Thyroid gland (tissue), 4 donors: Measurements from ENCODE around the gene ARHGEF37. TPM values are rescaled to one million over a fixed set of nuclear protein-coding genes. Genes with fewer than 3 reads are reported as not detected.
A peak's percentile ranks its signal among the peaks of the same experiment; 100 is the strongest.

ENCODE experiments used
- DNase-seq, 2 donors: peaks; one replicate each; pipeline ENCODE4 v3.0.0-alpha.2; 2019
- H3K27ac ChIP-seq, 3 donors: fragments of 200-600 bp; sonication (generic); 1 replicate in 2 of 3; 2 replicates in 1 of 3; pipeline ENCODE4 v1.5.1; 2016 to 2019; ENCODE audit warnings: mild to moderate bottlenecking in 1 of 3, moderate library complexity in 1 of 3
- H3K27me3 ChIP-seq: fragments of 200-600 bp; sonication (generic); one replicate; pipeline ENCODE4 v1.5.1; 2019
- H3K36me3 ChIP-seq, 2 donors: fragments of 200-600 bp; sonication (generic); one replicate each; pipeline ENCODE4 v1.5.1; 2016 to 2019
- H3K4me1 ChIP-seq, 2 donors: fragments of 200-600 bp; sonication (generic); one replicate each; pipeline ENCODE4 v1.5.1; 2017 to 2019
- H3K4me3 ChIP-seq, 3 donors: fragments of 200-600 bp; sonication (generic); replicated peaks in 1 of 3; 1 replicate in 2 of 3; 2 replicates in 1 of 3; pipeline ENCODE4 v1.5.1; 2016; ENCODE audit warnings: mild to moderate bottlenecking in 1 of 3
- H3K9me3 ChIP-seq: fragments of 200-600 bp; sonication (generic); one replicate; pipeline ENCODE4 v1.5.1; 2017
- POLR2A ChIP-seq, 2 donors: fragments of 450-650 bp; IDR thresholded peaks; one replicate each; pipeline ENCODE4 v1.6.1; 2017; ENCODE audit warnings: antibody characterized with exemption in 2 of 2, mild to moderate bottlenecking in 2 of 2, moderate library complexity in 1 of 2
- whole genome bisulfite sequencing, 2 donors: methylation state at CpG; one replicate each; pipeline ENCODE4 v1.1.5; 2017; 5-methylcytosine and 5-hydroxymethylcytosine counted together
- intact Hi-C: fragments of 100-400 bp; cut with DNase I; formaldehyde crosslinking; loops from one replicate; pipeline ENCODE4 v1.15.1; 2023
- total RNA-seq, 4 donors: library from RNA; depleted of rRNA; stranded (reverse); fragments of >200 nt; gene quantifications; one replicate each; pipeline ENCODE4 v1.2.3, GENCODE V29; 2016
- TF ChIP-seq, protein P1 (sequence below), 6 experiments: fragments of 200-600 bp in 3 of 6; fragments of 450-650 bp in 3 of 6; sonication (generic) in 3 of 6; IDR thresholded peaks; one replicate each; pipeline ENCODE4 v1.5.1; 2016 to 2019; ENCODE audit warnings: antibody characterized with exemption in 6 of 6, mild to moderate bottlenecking in 2 of 6, inconsistent platforms in 1 of 6, moderate library complexity in 1 of 6

ARHGEF37 gene
- total RNA-seq, 4 donors from 2014 or later = 4.4 to 6.2 (median 5.5) TPM

GRCh38 chr5:149541893-149542292, 39.4 kb upstream of the ARHGEF37 start:
- WGBS, 2 donors = 88 to 89% methylated on average over 6 of the region's 6 CpGs
- DNase-seq = no peak
- TF ChIP-seq, protein P1, sequence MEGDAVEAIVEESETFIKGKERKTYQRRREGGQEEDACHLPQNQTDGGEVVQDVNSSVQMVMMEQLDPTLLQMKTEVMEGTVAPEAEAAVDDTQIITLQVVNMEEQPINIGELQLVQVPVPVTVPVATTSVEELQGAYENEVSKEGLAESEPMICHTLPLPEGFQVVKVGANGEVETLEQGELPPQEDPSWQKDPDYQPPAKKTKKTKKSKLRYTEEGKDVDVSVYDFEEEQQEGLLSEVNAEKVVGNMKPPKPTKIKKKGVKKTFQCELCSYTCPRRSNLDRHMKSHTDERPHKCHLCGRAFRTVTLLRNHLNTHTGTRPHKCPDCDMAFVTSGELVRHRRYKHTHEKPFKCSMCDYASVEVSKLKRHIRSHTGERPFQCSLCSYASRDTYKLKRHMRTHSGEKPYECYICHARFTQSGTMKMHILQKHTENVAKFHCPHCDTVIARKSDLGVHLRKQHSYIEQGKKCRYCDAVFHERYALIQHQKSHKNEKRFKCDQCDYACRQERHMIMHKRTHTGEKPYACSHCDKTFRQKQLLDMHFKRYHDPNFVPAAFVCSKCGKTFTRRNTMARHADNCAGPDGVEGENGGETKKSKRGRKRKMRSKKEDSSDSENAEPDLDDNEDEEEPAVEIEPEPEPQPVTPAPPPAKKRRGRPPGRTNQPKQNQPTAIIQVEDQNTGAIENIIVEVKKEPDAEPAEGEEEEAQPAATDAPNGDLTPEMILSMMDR (IDR thresholded peaks at IDR 0.05) = no peak
- TF ChIP-seq POLR2A (IDR thresholded peaks at IDR 0.05) = no peak
- Histone ChIP-seq H3K9me3 (no peaks in the 10 kb centered on the region), H3K27ac (no peak overlapping the region), H3K4me1 (peaks cover 31 to 53% of the 10 kb centered on the region in 2 donors), H3K4me3 (no peak overlapping the region), H3K36me3 (peaks cover 0 to 5% of the 10 kb centered on the region in 2 donors), H3K27me3 (no peaks in the 10 kb centered on the region)
- intact Hi-C loops = no loop called here

DNA sequence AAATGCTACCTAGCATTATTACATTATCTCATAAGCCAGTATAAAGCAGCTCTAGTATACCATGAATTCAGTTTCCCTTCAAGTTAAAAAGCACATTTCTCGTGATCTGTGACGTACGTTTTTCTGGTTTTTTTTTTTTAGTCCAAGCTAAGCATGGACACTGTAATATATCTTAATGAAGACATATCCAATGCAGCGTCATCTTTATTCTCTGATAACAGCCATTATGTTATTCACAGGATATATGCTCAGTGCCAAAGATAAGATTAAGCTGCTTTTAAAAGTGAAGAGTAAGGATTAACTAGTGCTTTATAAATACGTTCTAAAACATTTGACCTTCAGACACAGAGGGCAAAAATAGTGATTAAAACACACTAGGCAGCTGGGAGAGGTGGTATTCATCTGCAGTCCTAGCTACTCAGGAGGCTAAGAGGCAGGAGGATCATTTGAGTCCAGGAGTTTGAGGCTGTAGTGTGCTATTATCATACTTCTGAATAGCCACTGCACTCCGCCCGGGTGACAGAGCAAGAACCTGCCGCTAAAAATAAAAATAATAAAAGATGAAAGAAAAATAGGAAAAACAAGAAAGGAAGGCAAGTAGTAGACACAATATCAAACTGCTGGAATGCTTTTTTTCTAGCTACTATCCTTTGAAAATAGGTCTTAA, 37.8 kb upstream of the ARHGEF37 start:
- no peak overlapping the region for H3K4me3 ChIP-seq
- no peak for TF ChIP-seq POLR2A (IDR thresholded peaks at IDR 0.05)
- TF ChIP-seq, protein P1 (IDR thresholded peaks at IDR 0.05) = no peak
- peaks cover 0 to 5% of the 10 kb centered on the region in 2 donors for H3K36me3 ChIP-seq
- H3K27me3 ChIP-seq = no peaks in the 10 kb centered on the region
- intact Hi-C loops = no loop called here
- DNase-seq = no peak
- H3K9me3 ChIP-seq = no peaks in the 10 kb centered on the region
- 58 to 61% methylated on average over 8 of the region's 8 CpGs for WGBS, 2 donors
- H3K4me1 ChIP-seq = peaks cover 38 to 56% of the 10 kb centered on the region in 2 donors
- H3K27ac ChIP-seq = peak overlapping the region; percentile 24 to 33 (median 29)

DNA sequence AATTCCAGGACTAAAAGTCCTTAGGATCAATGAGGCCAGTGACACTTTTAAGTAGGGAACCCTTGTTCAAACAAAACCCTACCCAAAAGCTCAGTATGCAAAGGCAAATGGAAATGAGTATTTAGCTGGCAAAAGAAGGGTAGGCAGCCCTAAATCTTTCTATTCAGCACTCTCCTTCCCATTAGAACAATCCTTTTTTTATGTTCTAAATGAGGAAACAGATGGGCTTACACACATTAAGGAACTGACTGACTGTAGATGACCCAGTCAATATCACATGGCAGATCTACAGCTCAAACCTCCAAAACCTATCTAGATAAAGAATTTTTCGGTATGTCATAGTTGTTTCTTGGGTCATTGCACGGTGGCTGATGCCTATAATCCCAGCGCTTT, 37.3 kb upstream of the ARHGEF37 start:
- H3K27me3 ChIP-seq = no peaks in the 10 kb centered on the region
- H3K4me3 ChIP-seq = no peak overlapping the region
- H3K9me3 ChIP-seq = no peaks in the 10 kb centered on the region
- DNase-seq = no peak
- peak overlapping the region; percentile 24 to 33 (median 29) for H3K27ac ChIP-seq
- intact Hi-C loops = no loop called here
- no peak for TF ChIP-seq POLR2A (IDR thresholded peaks at IDR 0.05)
- TF ChIP-seq, protein P1 (IDR thresholded peaks at IDR 0.05) = no peak
- H3K36me3 ChIP-seq = peaks cover 0 to 5% of the 10 kb centered on the region in 2 donors
- H3K4me1 ChIP-seq = peaks cover 44 to 59% of the 10 kb centered on the region in 2 donors
- 60 to 71% methylated on average over 3 of the region's 3 CpGs for WGBS, 2 donors

DNA sequence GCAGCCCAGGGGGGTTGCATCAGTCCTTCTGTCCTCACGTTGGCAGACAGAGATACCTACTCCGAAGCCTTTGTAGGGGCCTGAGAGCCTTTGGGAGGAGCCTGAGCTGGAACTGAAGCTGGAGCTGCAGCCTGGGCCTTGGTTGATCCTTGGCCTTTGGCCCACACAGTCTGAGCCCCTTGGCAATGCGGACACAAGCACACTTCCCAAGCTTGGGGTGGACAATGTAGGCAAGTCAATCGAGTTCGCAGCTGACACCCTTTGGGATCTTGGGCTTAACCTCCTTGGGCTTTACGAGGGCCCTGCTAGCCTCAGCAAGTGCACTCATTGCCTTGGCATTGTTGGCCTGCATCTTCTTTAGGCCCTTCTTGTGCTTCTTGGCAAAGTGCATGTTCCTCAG, 36.0 kb upstream of the ARHGEF37 start:
- 79 to 83% methylated on average over 5 to 6 of the region's 6 CpGs for WGBS, 2 donors
- Histone ChIP-seq H3K4me3 (no peak overlapping the region), H3K27me3 (no peaks in the 10 kb centered on the region), H3K4me1 (peaks cover 46 to 59% of the 10 kb centered on the region in 2 donors), H3K9me3 (no peaks in the 10 kb centered on the region), H3K27ac (no peak overlapping the region), H3K36me3 (peaks cover 0 to 5% of the 10 kb centered on the region in 2 donors)
- DNase-seq = no peak
- intact Hi-C loops = no loop called here
- TF ChIP-seq POLR2A (IDR thresholded peaks at IDR 0.05) = no peak
- TF ChIP-seq, protein P1 (IDR thresholded peaks at IDR 0.05) = no peak

GRCh38 chr5:149546974-149547373, 34.3 kb upstream of the ARHGEF37 start:
- DNase-seq = no peak
- H3K36me3 ChIP-seq = peaks cover 0 to 5% of the 10 kb centered on the region in 2 donors
- H3K9me3 ChIP-seq = no peaks in the 10 kb centered on the region
- peaks cover 48 to 60% of the 10 kb centered on the region in 2 donors for H3K4me1 ChIP-seq
- peak overlapping the region in 1 of 3 donors; percentile 16 for H3K27ac ChIP-seq
- no peak overlapping the region for H3K4me3 ChIP-seq
- no peaks in the 10 kb centered on the region for H3K27me3 ChIP-seq
- intact Hi-C loops = no loop called here
- TF ChIP-seq, protein P1 (IDR thresholded peaks at IDR 0.05) = no peak
- no peak for TF ChIP-seq POLR2A (IDR thresholded peaks at IDR 0.05)
